RWPE2 (cell line): ENCODE data around the gene EAF1.
A peak's percentile ranks its signal among the peaks of the same experiment; 100 is the strongest.
"Not testable (repeated sequence)": the region's sequence is repeated elsewhere in the genome, so short reads cannot be mapped to it uniquely, and the experiment has no call there.

Experiments
- ATAC-seq: fragments of 200-7000 bp; cut with Tn5 transposase; 3 replicates; pipeline ENCODE4 v1.9.1; 2021; ENCODE audit warnings: low read depth
- DNase-seq: peaks from one replicate; pipeline ENCODE4 v3.0.0-alpha.2; 2020; ENCODE audit warnings: low spot score
- H3K27ac ChIP-seq: fragments of 450-650 bp; 2 replicates; pipeline ENCODE4 v1.5.1; 2017; ENCODE audit warnings: mild to moderate bottlenecking; ENCODE audit not compliant: poor library complexity, severe bottlenecking
- H3K27me3 ChIP-seq: fragments of 250-450 bp; sonication (Bioruptor Pico); 2 replicates; pipeline ENCODE4 v1.5.1; 2021; ENCODE audit warnings: mild to moderate bottlenecking, moderate library complexity; ENCODE audit not compliant: insufficient read depth, poor library complexity, severe bottlenecking
- H3K36me3 ChIP-seq: fragments of 250-450 bp; sonication (Bioruptor Pico); 2 replicates; pipeline ENCODE4 v1.5.1; 2020; ENCODE audit warnings: low read depth, mild to moderate bottlenecking, moderate library complexity
- H3K4me1 ChIP-seq: fragments of 250-450 bp; sonication (Bioruptor Pico); 2 replicates; pipeline ENCODE4 v1.5.1; 2021; ENCODE audit warnings: mild to moderate bottlenecking, moderate library complexity; ENCODE audit not compliant: insufficient read depth, poor library complexity, severe bottlenecking
- H3K4me3 ChIP-seq: fragments of 250-450 bp; sonication (Bioruptor Pico); 2 replicates; pipeline ENCODE4 v1.5.1; 2021; ENCODE audit warnings: mild to moderate bottlenecking, moderate library complexity; ENCODE audit not compliant: severe bottlenecking
- H3K9me3 ChIP-seq: fragments of 250-450 bp; sonication (Bioruptor Pico); 2 replicates; pipeline ENCODE4 v1.5.1; 2021; ENCODE audit warnings: mild to moderate bottlenecking, moderate library complexity; ENCODE audit not compliant: severe bottlenecking
- TF ChIP-seq, protein P1 (sequence below): fragments of 450-650 bp; IDR thresholded peaks from one replicate; pipeline ENCODE4 v1.5.1; 2017; ENCODE audit warnings: mild to moderate bottlenecking, moderate library complexity; ENCODE audit not compliant: poor library complexity, severe bottlenecking

The EAF1 gene

GRCh38 chr3:15409774-15410173 is 17.6 kb upstream of the EAF1 start:
- DNase-seq (no peak), ATAC-seq (no peak)
- H3K27ac ChIP-seq: no peak overlapping the region

DNA sequence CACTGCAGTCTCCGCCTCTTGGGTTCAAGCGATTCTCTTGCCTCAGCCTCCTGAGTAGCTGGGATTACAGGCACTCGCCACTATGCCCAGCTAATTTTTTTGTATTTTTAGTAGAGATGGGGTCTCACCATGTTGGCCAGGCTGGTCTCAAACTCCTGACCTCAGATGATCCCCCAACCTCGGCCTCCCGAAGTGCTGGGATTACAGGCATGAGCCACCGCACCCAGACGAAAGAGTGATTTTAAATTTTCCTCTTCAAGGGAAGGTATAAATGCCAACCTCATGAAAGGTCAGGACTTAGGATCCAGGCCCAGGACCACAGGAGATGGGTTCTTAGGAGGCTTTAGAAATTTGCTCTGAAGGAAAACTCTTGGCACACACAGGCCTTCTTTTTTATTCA is 16.4 kb upstream of the EAF1 start:
- not testable (repeated sequence) for DNase-seq, H3K4me3 ChIP-seq, ATAC-seq, H3K27ac ChIP-seq, H3K9me3 ChIP-seq, H3K4me1 ChIP-seq, H3K27me3 ChIP-seq
- peaks cover 57% of the 10 kb centered on the region for H3K36me3 ChIP-seq

More at GRCh38 chr3:15409774-15410173, 17.6 kb upstream of the EAF1 start:
- Histone ChIP-seq H3K36me3 (peaks cover 45% of the 10 kb centered on the region), H3K27me3 (no peaks in the 10 kb centered on the region), H3K9me3 (no peaks in the 10 kb centered on the region), H3K4me3 (no peak overlapping the region), H3K4me1 (no peaks in the 10 kb centered on the region)
- TF ChIP-seq, protein P1, sequence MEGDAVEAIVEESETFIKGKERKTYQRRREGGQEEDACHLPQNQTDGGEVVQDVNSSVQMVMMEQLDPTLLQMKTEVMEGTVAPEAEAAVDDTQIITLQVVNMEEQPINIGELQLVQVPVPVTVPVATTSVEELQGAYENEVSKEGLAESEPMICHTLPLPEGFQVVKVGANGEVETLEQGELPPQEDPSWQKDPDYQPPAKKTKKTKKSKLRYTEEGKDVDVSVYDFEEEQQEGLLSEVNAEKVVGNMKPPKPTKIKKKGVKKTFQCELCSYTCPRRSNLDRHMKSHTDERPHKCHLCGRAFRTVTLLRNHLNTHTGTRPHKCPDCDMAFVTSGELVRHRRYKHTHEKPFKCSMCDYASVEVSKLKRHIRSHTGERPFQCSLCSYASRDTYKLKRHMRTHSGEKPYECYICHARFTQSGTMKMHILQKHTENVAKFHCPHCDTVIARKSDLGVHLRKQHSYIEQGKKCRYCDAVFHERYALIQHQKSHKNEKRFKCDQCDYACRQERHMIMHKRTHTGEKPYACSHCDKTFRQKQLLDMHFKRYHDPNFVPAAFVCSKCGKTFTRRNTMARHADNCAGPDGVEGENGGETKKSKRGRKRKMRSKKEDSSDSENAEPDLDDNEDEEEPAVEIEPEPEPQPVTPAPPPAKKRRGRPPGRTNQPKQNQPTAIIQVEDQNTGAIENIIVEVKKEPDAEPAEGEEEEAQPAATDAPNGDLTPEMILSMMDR: no peak

- Histone ChIP-seq H3K27ac (no peak overlapping the region), H3K9me3 (no peaks in the 10 kb centered on the region), H3K36me3 (peaks cover 88% of the 10 kb centered on the region), H3K4me3 (no peak overlapping the region), H3K27me3 (no peaks in the 10 kb centered on the region), H3K4me1 (no peaks in the 10 kb centered on the region)
- DNase-seq: no peak
- ATAC-seq: 0 out of 3 replicates have a peak, but pooled peaks have one; percentile 36
- TF ChIP-seq, protein P1: no peak
These were observed 6.5 kb upstream of the EAF1 start for GRCh38 chr3:15420871-15421270.

DNA sequence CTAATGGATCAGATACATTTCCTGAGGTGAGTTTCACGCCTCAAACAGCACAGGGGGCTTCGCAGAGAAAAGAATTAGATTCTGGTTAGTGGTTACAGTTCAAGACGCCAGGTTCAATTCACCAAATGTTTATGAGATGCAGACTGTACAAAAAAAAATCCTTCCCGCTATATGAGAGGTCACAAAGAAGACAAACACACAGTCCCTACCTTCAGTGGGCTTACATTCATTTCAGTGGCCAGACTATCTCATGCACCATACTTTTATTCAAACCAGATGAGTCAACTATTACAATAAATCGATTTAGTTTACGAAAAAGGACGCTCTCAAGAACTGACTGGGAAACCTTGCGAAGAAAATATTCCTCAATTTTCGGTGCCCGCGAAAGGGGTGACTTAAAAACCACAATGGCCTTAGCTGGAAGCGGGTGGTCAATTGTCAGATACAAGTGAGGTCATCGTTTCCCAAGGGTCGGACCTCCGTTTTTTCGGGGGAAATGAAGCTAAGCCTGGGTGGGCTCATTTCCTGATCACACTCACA is 749 bp upstream of the EAF1 start:
- DNase-seq (no peak), ATAC-seq (no peak)
- no peaks in the 10 kb centered on the region for H3K9me3 ChIP-seq
- no peaks in the 10 kb centered on the region for H3K27me3 ChIP-seq
- H3K36me3 ChIP-seq: peaks cover 70% of the 10 kb centered on the region
- peak overlapping the region; percentile 86 for H3K4me3 ChIP-seq
- peak overlapping the region; percentile 31 for H3K27ac ChIP-seq
- H3K4me1 ChIP-seq: peaks cover 10% of the 10 kb centered on the region
- TF ChIP-seq, protein P1: no peak

GRCh38 chr3:15427981-15428380 is 583 bp downstream of the EAF1 start:
- ATAC-seq (peak; percentile 6; the same call in 2 of the 3 replicates), DNase-seq (no peak)
- Histone ChIP-seq H3K9me3 (no peaks in the 10 kb centered on the region), H3K27ac (peak overlapping the region; percentile 31), H3K4me1 (peaks cover 10% of the 10 kb centered on the region), H3K27me3 (no peaks in the 10 kb centered on the region), H3K4me3 (peak overlapping the region; percentile 86), H3K36me3 (peaks cover 70% of the 10 kb centered on the region)
- TF ChIP-seq, protein P1: no peak
